NCI-H1436 (cell line): ENCODE measurements around the gene CPN2.

Source experiments
- DNase-seq: peaks from one replicate; lab custom pipeline; 2025; lab: John Stamatoyannopoulos, UW

Gene CPN2

GRCh38 chr3:194328053-194328657, 23.0 kb downstream of the CPN2 start:
- DNase-seq: no peak

GRCh38 chr3:194327218-194328052, 23.7 kb downstream of the CPN2 start:
- DNase-seq: no peak

DNA sequence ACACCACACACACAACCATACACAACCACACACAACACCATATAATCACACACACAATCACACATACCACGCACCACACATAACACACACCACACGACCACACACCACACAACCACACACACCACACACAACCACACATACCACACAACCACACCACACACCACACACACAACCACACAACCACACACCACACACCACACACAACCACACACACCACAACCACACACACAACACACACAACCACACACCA, 24.2 kb downstream of the CPN2 start:
- no peak for DNase-seq

DNA sequence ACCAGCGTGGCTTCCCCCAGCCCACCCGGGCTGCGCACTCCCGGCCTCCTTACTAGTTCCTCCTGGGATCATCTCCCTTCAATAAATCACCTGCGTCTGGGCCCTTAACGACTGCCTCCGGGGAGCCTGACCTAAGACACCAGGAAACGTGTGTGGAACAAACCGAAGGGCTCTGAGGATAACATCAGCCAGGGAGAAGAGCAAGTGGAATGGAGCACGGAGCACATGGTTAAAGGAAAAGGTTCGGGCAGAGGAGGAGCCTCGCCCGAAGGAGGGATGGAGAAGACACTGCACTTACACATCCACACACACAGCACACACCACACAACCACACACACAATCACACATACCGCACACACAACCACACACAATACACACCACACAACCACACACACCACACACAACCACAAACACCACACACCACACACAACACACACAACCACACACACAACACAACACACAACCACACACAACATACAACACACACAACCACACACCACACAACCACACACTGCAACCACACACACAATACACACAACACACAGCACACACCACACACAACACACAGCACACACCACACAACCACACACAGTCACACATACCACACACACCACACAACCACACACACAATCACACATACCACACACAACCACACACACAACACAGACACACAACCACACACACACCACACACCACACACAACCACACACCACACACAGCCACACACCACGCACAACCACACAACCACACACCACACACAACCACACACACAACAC, 24.7 kb downstream of the CPN2 start:
- no peak for DNase-seq

DNA sequence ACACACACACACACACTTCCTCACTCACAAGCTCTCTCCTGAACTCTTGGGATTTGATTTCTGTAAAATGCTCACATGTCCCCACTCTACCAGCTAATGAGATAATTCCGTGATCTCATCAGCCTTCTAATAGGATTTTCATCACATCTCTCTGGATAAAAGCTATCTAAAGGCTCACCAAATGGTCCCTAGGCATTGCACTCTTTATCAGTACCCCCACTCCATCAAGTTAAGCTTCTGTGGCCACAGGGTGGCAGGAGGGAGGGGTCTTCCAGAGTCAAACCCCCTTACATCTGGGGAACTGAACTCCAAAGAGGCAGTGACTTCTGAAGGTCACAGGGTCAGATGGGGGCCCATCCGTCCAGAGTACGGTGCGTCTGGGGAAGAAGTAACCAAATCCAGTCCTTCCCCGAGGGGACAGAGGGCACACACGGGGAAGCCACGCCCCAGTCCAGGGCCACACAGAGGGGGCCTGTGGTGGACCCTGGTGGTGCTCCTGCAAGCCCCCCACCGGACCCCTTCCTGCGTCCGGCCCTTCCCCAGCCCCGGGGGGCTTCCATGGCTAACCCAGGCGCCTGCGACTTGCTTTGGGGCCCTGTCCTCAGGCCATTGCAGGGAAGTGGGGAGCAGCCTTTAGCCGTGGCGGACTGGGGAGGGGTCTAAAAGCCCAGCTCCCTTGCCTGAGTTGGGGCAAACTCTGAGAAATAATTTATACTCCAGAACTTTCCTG, 25.5 kb downstream of the CPN2 start:
- DNase-seq: no peak

GRCh38 chr3:194324823-194325327, 26.3 kb downstream of the CPN2 start:
- no peak for DNase-seq

- DNase-seq: no peak
Measured at GRCh38 chr3:194323785-194324735, 27.1 kb downstream of the CPN2 start.

GRCh38 chr3:194322678-194323211, 28.4 kb downstream of the CPN2 start:
- DNase-seq: peak; percentile 33

DNA sequence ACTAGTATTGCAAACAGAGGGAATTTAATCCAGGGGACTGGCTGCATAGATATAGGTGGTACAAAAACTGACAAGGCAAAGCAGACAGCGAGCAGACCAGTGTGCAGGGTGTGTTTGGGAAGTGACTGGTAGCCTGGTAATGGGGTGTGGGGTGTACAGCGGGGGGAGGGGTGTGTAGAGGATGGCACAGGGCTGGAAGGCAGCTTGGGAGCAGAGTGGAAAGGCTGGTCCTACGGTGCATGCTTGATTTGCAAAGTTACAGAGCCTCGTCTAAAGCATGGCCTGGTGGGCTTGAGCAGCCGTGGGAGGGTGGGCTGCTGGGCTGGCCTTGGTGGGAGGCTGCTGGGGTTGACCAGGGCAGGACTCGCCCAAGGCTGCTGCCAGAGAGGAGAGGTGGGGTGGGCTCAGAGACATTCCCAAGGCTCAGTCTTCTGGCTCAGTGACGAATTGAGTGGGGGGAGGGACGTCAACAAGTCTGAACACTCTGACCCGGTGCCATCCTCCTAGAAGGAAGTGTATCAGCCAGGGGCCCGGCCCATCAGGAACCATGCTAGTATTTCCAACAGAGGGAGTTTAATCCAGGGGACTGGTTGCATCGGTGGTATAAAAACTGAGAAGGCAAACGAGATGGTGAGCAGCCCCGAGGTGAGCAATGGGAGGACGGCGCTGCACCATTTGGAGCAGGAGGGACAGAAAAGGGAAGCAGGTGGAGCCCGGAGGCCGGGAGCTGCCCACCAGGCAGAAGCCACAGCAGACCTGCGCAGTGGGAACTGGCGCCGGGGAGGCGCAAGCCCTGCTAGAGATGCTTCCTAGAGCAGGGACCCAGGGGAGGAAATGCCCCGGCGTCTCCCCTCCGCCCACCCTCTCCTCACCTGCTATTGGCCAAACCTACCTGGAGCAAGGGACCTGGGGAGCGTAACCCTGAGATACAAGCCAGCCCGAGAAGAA, 29.2 kb downstream of the CPN2 start:
- no peak for DNase-seq

- DNase-seq: no peak
Measured at GRCh38 chr3:194320744-194321243, 30.3 kb downstream of the CPN2 start.

DNA sequence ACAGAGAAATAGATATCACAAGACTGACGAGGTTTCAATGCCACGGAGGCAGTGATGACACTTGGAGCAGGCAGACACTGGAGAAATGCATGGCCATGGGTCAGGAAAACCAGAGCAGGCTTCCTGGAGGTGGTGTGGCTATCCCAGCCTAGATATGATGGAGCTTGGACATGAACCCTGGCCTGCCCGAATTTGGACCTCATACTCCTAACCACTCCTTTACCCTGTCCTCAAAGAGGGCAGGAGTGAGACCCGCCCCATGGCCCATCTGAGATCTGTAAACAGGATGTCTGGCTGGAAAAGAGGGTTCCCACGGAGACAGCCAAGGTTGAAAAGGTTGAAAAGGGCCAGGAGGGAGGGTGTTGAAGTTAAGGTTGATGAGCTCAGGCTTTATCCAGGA, 31.0 kb downstream of the CPN2 start:
- no peak for DNase-seq

- DNase-seq: no peak
Measured at GRCh38 chr3:194318511-194319161, 32.5 kb downstream of the CPN2 start.

- DNase-seq: no peak
Measured at GRCh38 chr3:194316918-194317317, 34.2 kb downstream of the CPN2 start.

GRCh38 chr3:194315965-194316361, 35.2 kb downstream of the CPN2 start:
- no peak for DNase-seq

- DNase-seq: peak; percentile 84
Measured at GRCh38 chr3:194315088-194315964, 35.8 kb downstream of the CPN2 start.

DNA sequence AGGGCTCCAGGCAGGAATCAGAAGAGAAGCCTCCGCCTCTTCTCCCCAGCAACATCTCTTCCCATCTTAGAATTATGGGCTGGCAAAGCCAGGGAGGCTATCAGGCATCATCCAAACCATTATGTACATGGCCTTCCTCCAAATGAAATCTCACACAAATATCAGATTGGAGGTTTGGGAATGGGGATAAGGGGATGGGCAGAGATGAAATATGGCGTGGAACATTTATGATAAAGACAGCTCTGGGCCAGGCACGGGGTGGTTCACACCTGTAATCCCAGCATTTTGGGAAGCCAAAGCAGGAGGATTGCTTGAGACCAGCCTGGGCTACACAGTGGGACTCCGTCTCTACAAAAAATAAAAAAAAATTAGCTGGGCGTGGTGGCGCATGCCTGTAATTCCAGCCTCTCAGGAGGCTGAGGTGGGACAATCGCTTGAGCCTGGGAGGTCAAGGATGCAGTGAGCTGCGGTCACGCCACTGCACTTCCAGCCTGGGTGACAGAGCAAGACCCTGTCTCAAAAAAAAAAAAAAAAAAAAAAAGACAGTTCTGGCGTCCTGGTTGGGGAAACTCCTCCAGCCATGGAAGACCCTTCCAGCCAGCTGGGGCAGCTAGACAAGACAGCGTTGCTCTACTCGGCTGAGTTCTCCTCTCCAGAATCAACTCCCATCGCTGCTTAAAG, 36.6 kb downstream of the CPN2 start:
- no peak for DNase-seq
